ENCODE results near the gene LBR.

Gene LBR

GRCh38 chr1:225371366-225372010 is 56.4 kb downstream of the LBR start:
- no peaks in the 10 kb centered on the region for H3K36me3 Mint-ChIP-seq (ENCODE audit: low read depth)
- H3K4me3 Mint-ChIP-seq, result no peak overlapping the region
- TF ChIP-seq CTCF (IDR thresholded peaks at IDR 0.05), result no peak
- no peaks in the 10 kb centered on the region for H3K9me3 Mint-ChIP-seq
- no peak for DNase-seq
- no peak overlapping the region for H3K27ac Mint-ChIP-seq
- peaks cover 31% of the 10 kb centered on the region for H3K4me1 Mint-ChIP-seq
- peaks cover 4% of the 10 kb centered on the region for H3K27me3 Mint-ChIP-seq (ENCODE audit: low read depth, poor library complexity)

- peak overlapping the region; percentile 92 for H3K27ac Mint-ChIP-seq
- no peaks in the 10 kb centered on the region for H3K36me3 Mint-ChIP-seq (ENCODE audit: low read depth)
- H3K4me3 Mint-ChIP-seq, result no peak overlapping the region
- TF ChIP-seq CTCF (IDR thresholded peaks at IDR 0.05), result no peak
- peaks cover 7% of the 10 kb centered on the region for H3K27me3 Mint-ChIP-seq (ENCODE audit: low read depth, poor library complexity)
- peaks cover 41% of the 10 kb centered on the region for H3K4me1 Mint-ChIP-seq
- DNase-seq, result no peak
- no peaks in the 10 kb centered on the region for H3K9me3 Mint-ChIP-seq
Observed at GRCh38 chr1:225368036-225368552, 59.7 kb downstream of the LBR start.

GRCh38 chr1:225366552-225366951 is 61.3 kb downstream of the LBR start:
- Mint-ChIP-seq H3K27me3 (ENCODE audit: low read depth, poor library complexity) (peaks cover 3% of the 10 kb centered on the region), H3K9me3 (no peaks in the 10 kb centered on the region), H3K4me1 (peaks cover 41% of the 10 kb centered on the region), H3K4me3 (peak overlapping the region; percentile 18), H3K27ac (peak overlapping the region; percentile 74), H3K36me3 (ENCODE audit: low read depth) (no peaks in the 10 kb centered on the region)
- TF ChIP-seq CTCF (IDR thresholded peaks at IDR 0.05), result no peak
- DNase-seq, result no peak

GRCh38 chr1:225366018-225366417 is 61.8 kb downstream of the LBR start:
- H3K27me3 Mint-ChIP-seq (ENCODE audit: low read depth, poor library complexity), result peaks cover 3% of the 10 kb centered on the region
- no peak for TF ChIP-seq CTCF (IDR thresholded peaks at IDR 0.05)
- no peak overlapping the region for H3K4me3 Mint-ChIP-seq
- no peaks in the 10 kb centered on the region for H3K36me3 Mint-ChIP-seq (ENCODE audit: low read depth)
- DNase-seq, result no peak
- H3K4me1 Mint-ChIP-seq, result peaks cover 43% of the 10 kb centered on the region
- H3K27ac Mint-ChIP-seq, result peak overlapping the region; percentile 74
- H3K9me3 Mint-ChIP-seq, result no peaks in the 10 kb centered on the region

GRCh38 chr1:225364439-225364838 is 63.4 kb downstream of the LBR start:
- Mint-ChIP-seq H3K36me3 (ENCODE audit: low read depth) (no peaks in the 10 kb centered on the region), H3K9me3 (no peaks in the 10 kb centered on the region), H3K4me3 (no peak overlapping the region), H3K27ac (no peak overlapping the region), H3K27me3 (ENCODE audit: low read depth, poor library complexity) (peaks cover 3% of the 10 kb centered on the region), H3K4me1 (peaks cover 47% of the 10 kb centered on the region)
- no peak for DNase-seq
- no peak for TF ChIP-seq CTCF (IDR thresholded peaks at IDR 0.05)

- no peaks in the 10 kb centered on the region for H3K36me3 Mint-ChIP-seq (ENCODE audit: low read depth)
- no peaks in the 10 kb centered on the region for H3K9me3 Mint-ChIP-seq
- no peak overlapping the region for H3K27ac Mint-ChIP-seq
- peaks cover 34% of the 10 kb centered on the region for H3K4me1 Mint-ChIP-seq
- H3K4me3 Mint-ChIP-seq, result no peak overlapping the region
- no peak for TF ChIP-seq CTCF (IDR thresholded peaks at IDR 0.05)
- DNase-seq, result no peak
- H3K27me3 Mint-ChIP-seq (ENCODE audit: low read depth, poor library complexity), result peaks cover 3% of the 10 kb centered on the region
Observed at GRCh38 chr1:225362805-225363204, 65.0 kb downstream of the LBR start.
